ENCODE data around the gene ORC6. TPM values are rescaled to one million over a fixed set of nuclear protein-coding genes. Genes with fewer than 3 reads are reported as not detected.

Gene ORC6
- total and polyA plus RNA-seq, 2 experiments from 2014 or later: 15.4 to 15.8 TPM

- Histone ChIP-seq H3K4me3 (no peak overlapping the region), H2AFZ (no peak overlapping the region), H3K79me2 (no peaks in the 10 kb centered on the region), H3K27ac (no peak overlapping the region), H3K4me2 (no peak overlapping the region), H3K9me3 (ENCODE audit: low read depth) (no peaks in the 10 kb centered on the region), H3K36me3 (replicated peaks; ENCODE audit: insufficient read depth, low read depth) (no peaks in the 10 kb centered on the region), H3K27me3 (no peaks in the 10 kb centered on the region), H3K9me2 (replicated peaks; ENCODE audit: insufficient read depth) (no peaks in the 10 kb centered on the region), H3K4me1 (ENCODE audit: insufficient read depth) (no peaks in the 10 kb centered on the region), H4K20me1 (ENCODE audit: insufficient read depth, poor library complexity, severe bottlenecking) (no peaks in the 10 kb centered on the region)
- 91% methylated on average over 8 of the region's 8 CpGs for WGBS (ENCODE audit: low lambda C conversion rate, missing lambda C conversion rate)
- no peak for DNase-seq (ENCODE audit: low spot score)
- TF ChIP-seq EZH2 (IDR thresholded peaks at IDR 0.05; ENCODE audit: borderline replicate concordance) (no peak), CTCF (IDR thresholded peaks at IDR 0.05; ENCODE audit: poor library complexity) (no peak), EZH2phosphoT487 (IDR thresholded peaks at IDR 0.05; ENCODE audit: low read depth, severe bottlenecking, unreplicated experiment) (no peak)
These were observed 28.8 kb downstream of the ORC6 start for GRCh38 chr16:46718214-46718613.

GRCh38 chr16:46719528-46719927 lies 30.1 kb downstream of the ORC6 start:
- H3K27me3 ChIP-seq: no peaks in the 10 kb centered on the region
- no peak overlapping the region for H3K4me3 ChIP-seq
- H3K36me3 ChIP-seq (replicated peaks; ENCODE audit: insufficient read depth, low read depth): no peaks in the 10 kb centered on the region
- H4K20me1 ChIP-seq (ENCODE audit: insufficient read depth, poor library complexity, severe bottlenecking): no peaks in the 10 kb centered on the region
- WGBS (ENCODE audit: low lambda C conversion rate, missing lambda C conversion rate): 94% methylated on average over 6 of the region's 6 CpGs
- no peak overlapping the region for H2AFZ ChIP-seq
- H3K4me2 ChIP-seq: no peak overlapping the region
- H3K27ac ChIP-seq: no peak overlapping the region
- no peak for DNase-seq (ENCODE audit: low spot score)
- H3K9me2 ChIP-seq (replicated peaks; ENCODE audit: insufficient read depth): no peaks in the 10 kb centered on the region
- H3K79me2 ChIP-seq: no peaks in the 10 kb centered on the region
- H3K4me1 ChIP-seq (ENCODE audit: insufficient read depth): no peaks in the 10 kb centered on the region
- peaks cover 2% of the 10 kb centered on the region for H3K9me3 ChIP-seq (ENCODE audit: low read depth)
- TF ChIP-seq EZH2phosphoT487 (IDR thresholded peaks at IDR 0.05; ENCODE audit: low read depth, severe bottlenecking, unreplicated experiment): no peak

GRCh38 chr16:46720619-46721018 lies 31.2 kb downstream of the ORC6 start:
- no peak overlapping the region for H2AFZ ChIP-seq
- H3K27me3 ChIP-seq: no peaks in the 10 kb centered on the region
- 94% methylated on average over 2 of the region's 2 CpGs for WGBS (ENCODE audit: low lambda C conversion rate, missing lambda C conversion rate)
- no peak for TF ChIP-seq EZH2 (IDR thresholded peaks at IDR 0.05; ENCODE audit: borderline replicate concordance)
- TF ChIP-seq EZH2phosphoT487 (IDR thresholded peaks at IDR 0.05; ENCODE audit: low read depth, severe bottlenecking, unreplicated experiment): no peak
- TF ChIP-seq CTCF (IDR thresholded peaks at IDR 0.05; ENCODE audit: poor library complexity): no peak
- no peaks in the 10 kb centered on the region for H3K9me2 ChIP-seq (replicated peaks; ENCODE audit: insufficient read depth)
- no peak overlapping the region for H3K4me2 ChIP-seq
- H3K79me2 ChIP-seq: no peaks in the 10 kb centered on the region
- H3K4me3 ChIP-seq: no peak overlapping the region
- no peaks in the 10 kb centered on the region for H4K20me1 ChIP-seq (ENCODE audit: insufficient read depth, poor library complexity, severe bottlenecking)
- H3K27ac ChIP-seq: no peak overlapping the region
- no peak for DNase-seq (ENCODE audit: low spot score)
- H3K4me1 ChIP-seq (ENCODE audit: insufficient read depth): no peaks in the 10 kb centered on the region
- peaks cover 4% of the 10 kb centered on the region for H3K9me3 ChIP-seq (ENCODE audit: low read depth)
- H3K36me3 ChIP-seq (replicated peaks; ENCODE audit: insufficient read depth, low read depth): no peaks in the 10 kb centered on the region

GRCh38 chr16:46721885-46722284 lies 32.4 kb downstream of the ORC6 start:
- Histone ChIP-seq H2AFZ (no peak overlapping the region), H3K4me1 (ENCODE audit: insufficient read depth) (no peaks in the 10 kb centered on the region), H3K27me3 (no peaks in the 10 kb centered on the region), H3K4me2 (no peak overlapping the region), H3K4me3 (no peak overlapping the region), H3K9me2 (replicated peaks; ENCODE audit: insufficient read depth) (no peaks in the 10 kb centered on the region), H3K36me3 (replicated peaks; ENCODE audit: insufficient read depth, low read depth) (no peaks in the 10 kb centered on the region), H3K9me3 (ENCODE audit: low read depth) (peaks cover 4% of the 10 kb centered on the region), H3K79me2 (no peaks in the 10 kb centered on the region), H3K27ac (no peak overlapping the region), H4K20me1 (ENCODE audit: insufficient read depth, poor library complexity, severe bottlenecking) (no peaks in the 10 kb centered on the region)
- 94% methylated on average over 4 of the region's 4 CpGs for WGBS (ENCODE audit: low lambda C conversion rate, missing lambda C conversion rate)
- DNase-seq (ENCODE audit: low spot score): no peak
- TF ChIP-seq CTCF (IDR thresholded peaks at IDR 0.05; ENCODE audit: poor library complexity) (no peak), EZH2 (IDR thresholded peaks at IDR 0.05; ENCODE audit: borderline replicate concordance) (no peak), EZH2phosphoT487 (IDR thresholded peaks at IDR 0.05; ENCODE audit: low read depth, severe bottlenecking, unreplicated experiment) (no peak)

All from hepatocyte (in vitro differentiated cells).